DMS153 (cell line): ENCODE data around the gene GOLGA5.
A peak's percentile ranks its signal among the peaks of the same experiment; 100 is the strongest.
"Not testable (repeated sequence)": the region's sequence is repeated elsewhere in the genome, so short reads cannot be mapped to it uniquely, and the experiment has no call there.

Source experiments
- DNase-seq: peaks from one replicate; lab custom pipeline; 2025; lab: John Stamatoyannopoulos, UW

Gene GOLGA5

GRCh38 chr14:92793709-92794546 is at the start of gene GOLGA5:
TSS of gene GOLGA5 (plus strand) at chr14:92794305. CDS start at chr14:92797438, 3,133 bp downstream.
- DNase-seq: peak; percentile 95

GRCh38 chr14:92747701-92748258 is 46.3 kb upstream of the GOLGA5 start:
- no peak for DNase-seq

GRCh38 chr14:92748259-92749016 is 45.7 kb upstream of the GOLGA5 start, which contains the start of gene LGMN:
TSS of gene LGMN (minus strand) at chr14:92748627. CDS start at chr14:92732786, 15,841 bp downstream.
- peak; percentile 94 for DNase-seq

- DNase-seq: not testable (repeated sequence)
These were observed 43.8 kb upstream of the GOLGA5 start for GRCh38 chr14:92750222-92750728.

- no peak for DNase-seq
These were observed 43.1 kb upstream of the GOLGA5 start for GRCh38 chr14:92750994-92751400.

- DNase-seq: no peak
These were observed 42.3 kb upstream of the GOLGA5 start for GRCh38 chr14:92751819-92752218.

- no peak for DNase-seq
These were observed 40.9 kb upstream of the GOLGA5 start for GRCh38 chr14:92753250-92753649.

GRCh38 chr14:92754966-92755365 is 39.1 kb upstream of the GOLGA5 start:
- DNase-seq: peak; percentile 92

GRCh38 chr14:92755495-92755894 is 38.6 kb upstream of the GOLGA5 start:
- DNase-seq: no peak

- no peak for DNase-seq
These were observed 37.7 kb upstream of the GOLGA5 start for GRCh38 chr14:92756446-92756845.

- DNase-seq: no peak
These were observed 34.8 kb upstream of the GOLGA5 start for GRCh38 chr14:92759300-92759678.

- no peak for DNase-seq
These were observed 34.2 kb upstream of the GOLGA5 start for GRCh38 chr14:92759679-92760523.

GRCh38 chr14:92760524-92760805 is 33.6 kb upstream of the GOLGA5 start:
- DNase-seq: no peak

- not testable (repeated sequence) for DNase-seq
These were observed 30.2 kb upstream of the GOLGA5 start for GRCh38 chr14:92763666-92764631.

GRCh38 chr14:92768236-92768635 is 25.9 kb upstream of the GOLGA5 start:
- DNase-seq: not testable (repeated sequence)

GRCh38 chr14:92768795-92769194 is 25.3 kb upstream of the GOLGA5 start:
- DNase-seq: no peak

- no peak for DNase-seq
These were observed 23.6 kb upstream of the GOLGA5 start for GRCh38 chr14:92770484-92770883.

- DNase-seq: no peak
These were observed 19.5 kb upstream of the GOLGA5 start for GRCh38 chr14:92774572-92774971.

- not testable (repeated sequence) for DNase-seq
These were observed 18.8 kb upstream of the GOLGA5 start for GRCh38 chr14:92775292-92775691.

- not testable (repeated sequence) for DNase-seq
These were observed 15.1 kb upstream of the GOLGA5 start for GRCh38 chr14:92778868-92779565.
